HG03095 (cell line): ENCODE measurements around the gene CGAS.
"Not testable (repeated sequence)": the region's sequence is repeated elsewhere in the genome, so short reads cannot be mapped to it uniquely, and the experiment has no call there.

Experiments
- ATAC-seq: cut with Tn5 transposase; IDR thresholded peaks from one replicate; pipeline ENCODE4 v1.9.1; 2021; ENCODE audit warnings: moderate library complexity; ENCODE audit not compliant: unreplicated experiment

The CGAS gene

DNA sequence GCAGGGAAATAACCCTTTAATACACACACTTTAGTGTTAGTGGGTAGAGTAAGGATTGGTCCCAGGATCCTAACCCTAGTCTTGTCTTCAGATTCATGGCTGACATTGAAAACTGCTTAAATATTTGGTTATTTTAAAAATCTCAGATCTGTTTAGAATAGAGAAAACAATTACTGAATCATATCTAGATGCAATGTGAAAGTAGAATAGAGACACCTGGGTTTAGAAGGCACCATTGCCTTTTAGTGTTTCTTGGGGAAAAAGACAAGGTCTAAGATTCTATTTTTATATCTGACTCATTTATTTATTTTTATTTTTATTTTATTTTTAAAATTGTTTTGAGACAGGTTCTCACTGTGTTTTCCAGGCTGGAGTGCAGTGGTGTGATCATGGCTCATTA lies 51.4 kb downstream of the CGAS start:
- ATAC-seq: no peak

DNA sequence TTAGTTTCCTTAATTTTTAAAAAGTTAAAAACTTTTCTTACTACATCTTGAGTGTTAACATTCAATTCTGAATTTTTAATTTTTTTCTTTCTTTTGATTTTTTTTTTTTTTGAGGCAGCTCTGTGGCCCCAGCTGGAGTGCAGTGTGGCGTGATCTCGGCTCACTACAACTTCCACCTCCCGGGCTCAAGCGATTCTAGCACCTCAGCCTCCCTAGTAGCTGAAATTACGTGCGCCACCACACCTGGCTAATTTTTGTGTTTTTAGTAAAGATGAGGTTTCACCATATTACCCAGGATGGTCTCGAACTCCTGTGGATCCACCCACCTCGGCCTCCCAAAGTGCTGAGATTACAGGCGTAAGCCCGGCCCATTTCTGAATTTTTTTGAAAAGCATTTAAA lies 56.2 kb downstream of the CGAS start:
- ATAC-seq: no peak

DNA sequence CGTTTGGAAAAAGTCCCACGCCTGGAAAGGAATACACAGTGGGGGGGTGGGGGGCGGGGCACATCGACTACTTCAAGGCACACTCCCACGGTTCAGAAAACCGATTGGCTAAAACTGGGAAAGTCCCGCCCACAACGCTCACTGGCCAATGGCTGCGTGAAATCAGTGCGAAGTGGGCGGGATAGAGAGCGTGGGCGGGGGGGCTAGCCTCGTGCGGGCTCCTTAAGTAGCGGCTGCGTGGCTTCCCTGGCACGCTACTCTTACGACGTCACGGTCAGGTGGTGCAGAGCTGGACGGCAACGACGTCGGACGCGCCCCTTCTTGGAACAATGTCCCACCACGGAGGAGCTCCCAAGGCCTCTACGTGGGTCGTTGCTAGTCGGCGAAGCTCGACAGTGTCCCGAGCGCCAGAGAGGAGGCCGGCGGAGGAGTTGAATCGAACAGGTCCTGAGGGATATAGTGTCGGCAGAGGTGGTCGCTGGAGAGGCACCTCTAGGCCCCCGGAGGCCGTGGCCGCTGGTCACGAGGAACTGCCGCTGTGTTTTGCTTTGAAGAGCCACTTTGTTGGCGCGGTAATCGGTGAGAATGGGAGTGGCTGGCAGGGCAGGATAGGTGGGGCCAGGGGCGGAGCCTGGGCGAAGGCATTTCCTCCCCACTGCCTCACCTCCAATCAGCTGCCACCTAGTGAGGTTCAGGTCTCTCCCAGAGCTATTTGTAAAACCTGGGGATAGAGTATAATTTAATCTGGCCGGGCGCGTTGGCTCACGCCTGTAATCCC lies 57.3 kb downstream of the CGAS start, which contains the start of gene DDX43:
TSS of gene DDX43 (plus strand) at position 252 of the 778 bp plus-strand sequence. CDS start at position 330, 78 bp downstream.
- no peak for ATAC-seq

DNA sequence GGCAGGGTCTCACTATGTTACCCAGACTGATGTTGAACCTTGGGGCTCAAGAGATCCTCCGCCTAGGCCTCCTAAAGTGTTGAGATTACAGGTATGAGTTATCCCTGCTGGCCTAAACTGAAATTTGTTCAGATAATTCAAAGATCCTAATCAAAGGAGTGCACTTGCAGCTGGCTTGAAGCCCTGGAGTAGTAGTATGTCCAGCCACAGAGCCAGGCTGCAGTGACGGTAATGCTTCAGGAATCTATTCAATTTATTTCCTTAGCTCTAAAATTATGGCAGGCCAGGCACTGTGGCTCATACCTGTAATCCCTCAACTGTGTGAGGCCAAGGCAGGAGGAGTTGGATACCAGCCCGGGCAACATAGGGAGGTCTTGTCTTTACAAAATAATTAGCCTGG lies 58.8 kb downstream of the CGAS start:
- ATAC-seq: no peak

DNA sequence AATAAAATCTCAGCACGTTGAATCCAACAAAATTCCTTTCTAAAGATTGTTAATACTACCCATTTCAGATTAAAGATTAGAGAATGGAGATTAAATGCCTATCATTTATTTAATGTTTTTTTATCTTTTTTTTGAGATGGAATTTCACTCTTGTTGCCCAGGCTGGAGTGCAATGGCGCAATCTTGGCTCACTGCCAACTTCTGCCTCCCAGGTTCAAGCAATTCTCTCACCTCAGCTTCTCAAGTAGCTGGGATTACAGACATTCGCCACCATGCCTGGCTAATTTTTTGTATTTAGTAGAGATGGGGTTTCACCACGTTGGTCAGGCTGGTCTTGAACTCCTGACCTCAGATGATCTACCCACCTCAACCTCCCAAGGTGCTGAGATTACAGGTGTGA lies 59.9 kb downstream of the CGAS start:
- not testable (repeated sequence) for ATAC-seq

DNA sequence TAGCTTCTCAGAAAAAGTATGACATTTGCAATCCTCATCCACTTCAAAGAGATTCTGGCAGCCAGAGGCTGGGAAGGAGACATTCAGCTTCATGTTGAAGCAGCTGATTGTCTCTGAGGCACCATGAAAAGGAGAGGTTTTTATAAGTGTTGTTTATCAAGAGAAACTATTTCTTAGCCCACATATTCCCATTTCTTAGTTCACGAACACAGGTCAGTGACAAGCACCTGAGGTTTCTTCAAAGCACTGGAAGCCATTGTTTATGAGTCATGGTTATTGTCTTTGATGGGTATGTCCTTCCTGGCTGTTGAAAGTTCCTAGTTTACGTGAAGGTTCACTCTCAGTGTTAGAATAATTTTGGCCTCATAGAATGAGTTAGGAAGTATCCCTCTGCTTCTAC lies 60.4 kb downstream of the CGAS start:
- ATAC-seq: no peak

DNA sequence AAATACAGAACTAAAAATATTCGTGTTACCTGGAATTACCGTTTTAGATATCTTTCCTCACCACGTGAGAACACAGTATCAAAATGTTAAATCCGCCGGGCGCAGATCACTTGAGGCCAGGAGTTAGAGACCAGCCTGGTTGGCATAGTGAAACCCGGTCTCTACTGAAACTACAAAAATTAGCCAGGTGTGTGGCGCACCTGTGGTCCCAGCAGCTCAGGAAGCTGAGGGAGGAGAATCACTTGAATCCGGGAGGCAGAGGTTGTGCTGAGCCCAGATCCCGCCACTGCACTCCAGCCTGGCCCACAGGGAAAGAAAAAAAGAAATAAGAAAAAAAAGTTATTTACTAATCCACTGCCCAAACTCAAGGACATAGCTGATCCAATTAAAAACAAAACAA lies 62.2 kb downstream of the CGAS start:
- no peak for ATAC-seq

DNA sequence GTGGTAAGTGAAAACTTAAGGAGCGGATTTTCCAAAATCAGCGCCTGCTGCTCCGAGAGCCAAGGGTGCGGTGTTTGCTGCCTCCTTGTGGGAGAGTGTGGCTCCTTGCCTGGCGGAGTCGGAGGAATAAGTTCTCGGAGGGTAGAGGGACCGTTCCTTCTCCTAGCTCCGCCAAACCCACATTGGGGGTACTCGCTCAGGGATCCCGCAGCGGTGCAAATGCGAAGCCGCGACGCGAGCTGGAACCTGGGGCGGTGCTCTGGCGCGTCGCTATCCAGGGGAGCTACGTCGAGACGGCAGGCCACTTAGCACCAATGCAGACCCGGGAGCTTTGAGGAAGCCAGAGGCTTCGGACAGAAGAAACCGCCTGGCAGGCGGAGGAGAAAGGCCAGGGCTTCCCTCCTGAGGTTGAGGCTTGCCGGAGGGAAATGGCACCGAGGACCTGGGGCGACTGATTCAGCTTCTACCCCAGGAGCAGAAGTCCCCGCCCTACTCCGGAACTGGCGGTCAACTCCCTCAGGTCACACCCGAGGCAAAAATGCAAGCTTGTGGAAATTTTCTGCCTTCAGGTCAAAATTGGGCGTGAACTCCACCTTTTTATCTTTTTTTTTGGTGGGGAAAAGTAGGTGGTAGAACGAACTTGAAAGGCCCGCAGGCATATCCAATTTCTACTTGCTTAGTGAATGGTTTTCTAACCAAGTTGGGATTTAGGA lies 63.1 kb downstream of the CGAS start:
- peak; percentile 80 for ATAC-seq

DNA sequence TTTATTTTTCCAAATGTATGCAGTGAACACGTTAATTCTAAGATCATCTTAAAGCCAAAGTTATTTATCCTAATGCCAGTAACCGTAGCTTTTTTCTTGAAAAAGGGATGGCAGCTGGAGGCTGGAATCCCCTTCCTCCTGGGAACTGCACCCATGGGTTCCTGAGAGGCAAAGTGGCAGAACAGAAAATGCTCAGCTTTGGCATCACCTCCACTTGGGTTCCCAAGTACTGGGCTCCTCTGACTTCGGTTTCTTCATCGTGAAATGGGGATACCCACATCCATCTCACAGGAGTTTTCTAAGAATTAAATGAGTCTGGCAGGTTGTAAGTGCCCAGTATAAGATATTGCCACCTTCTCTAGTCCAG lies 63.7 kb downstream of the CGAS start:
- ATAC-seq: peak; percentile 8

DNA sequence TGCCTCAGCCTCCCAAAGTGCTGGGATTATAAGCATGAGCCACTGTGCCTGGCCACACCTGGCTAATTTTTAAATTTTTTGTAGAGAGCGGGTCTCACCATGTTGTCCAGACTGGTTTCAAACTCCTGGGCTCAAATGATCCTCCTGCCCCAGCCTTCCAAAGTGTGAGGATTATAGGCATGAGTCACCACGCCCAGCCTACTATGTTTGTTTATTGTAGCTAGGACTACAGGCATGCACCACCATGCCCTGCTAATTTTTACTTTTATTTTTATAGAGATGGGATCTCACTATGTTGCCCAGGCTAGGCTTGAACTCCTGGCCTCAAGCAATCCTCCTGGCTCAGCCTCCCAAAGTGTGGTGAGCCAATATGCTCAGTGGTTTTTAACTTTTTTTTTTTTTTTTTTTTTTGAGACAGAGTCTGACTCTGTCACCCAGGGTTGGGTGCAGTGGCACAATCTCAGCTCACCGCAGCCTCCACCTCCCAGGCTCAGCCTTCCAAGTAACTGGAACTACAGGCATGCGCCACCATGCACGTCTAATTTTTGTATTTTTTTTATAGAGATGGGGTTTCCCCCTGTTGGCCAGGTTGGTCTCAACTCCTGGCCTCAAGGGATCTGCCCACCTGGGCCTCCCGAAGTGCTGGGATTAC lies 69.5 kb downstream of the CGAS start:
- ATAC-seq: no peak

DNA sequence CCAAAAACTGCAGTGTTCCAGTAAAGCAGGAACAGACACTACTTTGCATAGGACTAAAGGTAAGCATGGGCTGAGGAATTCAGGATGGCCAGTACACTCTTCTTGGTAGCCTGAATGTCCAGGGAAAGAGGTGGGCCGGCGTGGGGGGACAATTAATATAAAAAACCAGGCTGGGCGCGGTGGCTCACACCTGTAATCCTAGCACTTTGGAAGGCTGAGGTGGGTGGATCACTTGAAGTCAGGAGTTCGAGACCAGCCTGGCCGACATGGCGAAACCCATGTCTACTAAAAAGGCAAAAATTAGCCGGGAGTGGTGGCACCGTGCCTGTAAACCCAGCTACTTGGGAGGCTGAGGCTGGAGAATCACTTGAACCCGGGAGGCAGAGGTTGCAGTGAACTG lies 70.6 kb downstream of the CGAS start:
- not testable (repeated sequence) for ATAC-seq

DNA sequence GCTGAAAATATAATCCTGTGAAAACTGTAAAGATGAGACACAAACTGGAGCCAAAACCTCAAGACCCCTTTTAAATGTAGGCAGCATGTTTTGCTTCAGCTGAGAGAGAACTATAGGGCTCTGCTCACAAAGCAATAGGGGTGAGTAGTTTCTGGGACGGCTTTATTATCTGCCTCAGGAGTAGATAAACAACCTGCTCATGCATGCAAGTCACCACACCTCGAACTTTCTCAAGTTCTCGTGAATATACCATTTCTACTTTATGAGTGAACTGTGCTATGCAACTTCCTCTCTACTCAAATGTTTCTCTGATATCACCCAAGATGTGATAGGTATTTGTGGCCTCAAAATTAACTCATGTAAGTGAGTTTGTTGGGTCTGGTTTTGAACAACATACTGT lies 74.9 kb downstream of the CGAS start:
- ATAC-seq: no peak

DNA sequence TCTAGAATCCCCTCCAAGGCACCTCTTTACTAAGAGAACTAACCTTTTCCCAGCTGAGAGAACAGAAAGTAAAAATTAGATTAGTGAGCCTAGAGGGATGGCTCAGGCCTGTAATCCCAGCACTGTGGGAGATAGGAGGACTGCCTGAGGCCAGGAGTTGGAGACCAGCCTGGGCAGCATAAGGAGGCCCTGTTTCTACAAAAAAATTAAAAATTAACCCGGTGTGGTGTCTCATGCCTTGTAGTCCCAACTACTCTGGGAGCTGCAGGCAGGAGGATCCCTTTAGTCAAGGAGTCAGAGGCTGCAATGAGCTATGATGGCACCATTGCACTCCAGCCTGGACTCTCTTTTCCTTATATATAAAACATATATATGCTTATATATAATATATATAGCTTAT lies 76.9 kb downstream of the CGAS start:
- ATAC-seq: no peak
